K562 (cell line): ENCODE results near the gene ABHD5. TPM values are rescaled to one million over a fixed set of nuclear protein-coding genes. Genes with fewer than 3 reads are reported as not detected.

Experiments used
- BCOR ChIP-seq: fragments of 450-650 bp; IDR thresholded peaks from 2 replicates; pipeline ENCODE4 v1.6.1; 2016
- COPS2 ChIP-seq: fragments of 450-650 bp; conservative IDR thresholded peaks from 2 replicates; pipeline ENCODE4 v1.6.1; 2016; ENCODE audit warnings: mild to moderate bottlenecking, moderate library complexity
- CSDE1 ChIP-seq, 2 experiments: fragments of 450-650 bp; IDR thresholded peaks; 2 replicates each; pipeline ENCODE4 v1.6.1; 2016; ENCODE audit warnings: mild to moderate bottlenecking in 1 of 2
- CXXC5 ChIP-seq: fragments of 250-450 bp; sonication (Bioruptor Pico); IDR thresholded peaks from 2 replicates; pipeline ENCODE4 v1.8.0; 2022; ENCODE audit warnings: inconsistent platforms, mild to moderate bottlenecking, moderate library complexity
- ESRRB ChIP-seq: fragments of 250-450 bp; sonication (Bioruptor Pico); IDR thresholded peaks from 2 replicates; pipeline ENCODE4 v1.5.0; 2020; ENCODE audit warnings: mild to moderate bottlenecking, moderate library complexity, borderline replicate concordance
- FOSL1 ChIP-seq: fragments of 200-800 bp; sonication (Bioruptor generic); conservative IDR thresholded peaks from 2 replicates; pipeline ENCODE4 v1.6.1; 2016; ENCODE audit warnings: missing genetic modification characterization, missing compliant biosample characterization
- FOXA3 ChIP-seq, 2 experiments: fragments of 450-650 bp in 1 of 2; sonication (generic) in 1 of 2; formaldehyde crosslinking; IDR thresholded peaks in 1 of 2; conservative IDR thresholded peaks in 1 of 2; 2 replicates each; pipeline versions ENCODE4 v1.4.0 to v1.8.0; 2020 to 2022; ENCODE audit warnings: mild to moderate bottlenecking in 2 of 2, missing genetic modification reagents in 1 of 2
- FOXK2 ChIP-seq, 2 experiments: fragments of 450-650 bp; IDR thresholded peaks in 1 of 2; conservative IDR thresholded peaks in 1 of 2; 2 replicates each; pipeline ENCODE4 v1.6.1; 2016; ENCODE audit warnings: low read depth in 2 of 2, mild to moderate bottlenecking in 1 of 2
- GTF2A2 ChIP-seq: IDR thresholded peaks from 2 replicates; pipeline ENCODE4 v1.6.1; 2016; ENCODE audit warnings: mild to moderate bottlenecking, missing genetic modification characterization, missing compliant biosample characterization
- HDAC2 ChIP-seq: fragments of 450-650 bp; IDR thresholded peaks from 2 replicates; pipeline ENCODE4 v1.6.1; 2016; ENCODE audit warnings: mild to moderate bottlenecking
- HNRNPH1 ChIP-seq: fragments of 200-400 bp; formaldehyde crosslinking; optimal IDR thresholded peaks from 2 replicates; pipeline ENCODE3; 2017; ENCODE audit warnings: low read depth, mild to moderate bottlenecking, low read length, moderate library complexity
- KDM2B ChIP-seq: fragments of 250-450 bp; sonication (Bioruptor Pico); IDR thresholded peaks from 2 replicates; pipeline ENCODE4 v1.8.0; 2021; ENCODE audit warnings: mild to moderate bottlenecking, moderate library complexity
- MCM7 ChIP-seq, 2 experiments: fragments of 450-650 bp; IDR thresholded peaks; 2 replicates each; pipeline ENCODE4 v1.6.1; 2016 to 2018
- PHB2 ChIP-seq: fragments of 450-650 bp; IDR thresholded peaks from 2 replicates; pipeline ENCODE4 v1.6.1; 2017; ENCODE audit warnings: low read depth
- POLR2B ChIP-seq: fragments of 450-650 bp; IDR thresholded peaks from 2 replicates; pipeline ENCODE4 v1.6.1; 2018; ENCODE audit warnings: low read depth; ENCODE audit not compliant: partially characterized antibody
- RBM34 ChIP-seq: fragments of 200-400 bp; formaldehyde crosslinking; IDR thresholded peaks from 2 replicates; pipeline ENCODE4 v1.6.1; 2018; ENCODE audit warnings: low read length, borderline replicate concordance; ENCODE audit not compliant: insufficient read depth
- RFX5 ChIP-seq: IDR thresholded peaks from 2 replicates; pipeline ENCODE4 v1.6.1; 2011; ENCODE audit warnings: low read depth, mild to moderate bottlenecking, improper control_type of control experiment, low read length
- SMARCE1 ChIP-seq: fragments of 450-650 bp; IDR thresholded peaks from 2 replicates; pipeline ENCODE4 v1.7.1; 2016; ENCODE audit warnings: mild to moderate bottlenecking
- TARDBP ChIP-seq: fragments of 450-650 bp; IDR thresholded peaks from 2 replicates; pipeline ENCODE4 v1.6.1; 2016
- ZNF197 ChIP-seq: fragments of 200-800 bp; sonication (Bioruptor generic); IDR thresholded peaks from 2 replicates; pipeline ENCODE4 v1.6.1; 2016; ENCODE audit warnings: low read depth, missing genetic modification characterization, missing compliant biosample characterization
- ZNF740 ChIP-seq, 3 experiments: fragments of 200-800 bp in 1 of 3; sonication (Bioruptor generic) in 1 of 3; sonication (generic) in 1 of 3; formaldehyde crosslinking in 1 of 3; IDR thresholded peaks; 2 replicates each; pipeline versions ENCODE4 v1.6.1 to v1.8.0; 2016 to 2022; ENCODE audit warnings: mild to moderate bottlenecking in 2 of 3, missing compliant biosample characterization in 2 of 3, missing genetic modification characterization in 2 of 3, missing genetic modification reagents in 1 of 3
- ZZZ3 ChIP-seq: fragments of 450-650 bp; IDR thresholded peaks from 2 replicates; pipeline ENCODE4 v1.6.1; 2016; ENCODE audit warnings: antibody characterized with exemption, mild to moderate bottlenecking, moderate library complexity
- polyA plus RNA-seq, 8 experiments: library from polyadenylated mRNA; depleted of rRNA in 4 of 8; stranded (reverse) in 5 of 8; unstranded in 3 of 8; fragments of >200 nt; fragmentation: Nextera tagmentation in 2 of 8; fragmentation: Illumina TruSeq in 1 of 8; extraction: Ambion mirVana in 2 of 8; extraction: Trizol in 1 of 8; gene quantifications; 2 replicates each; pipeline versions ENCODE4 v1.2.1 to v1.2.3, GENCODE V29; 2011 to 2014; ENCODE audit warnings: inconsistent platforms in 1 of 8, missing spikeins in 1 of 8
- total RNA-seq, 7 experiments: library from RNA; depleted of rRNA in 6 of 7; stranded (reverse); fragments of >200 nt in 6 of 7; fragmentation: Illumina TruSeq in 2 of 7; extraction: Trizol in 2 of 7; gene quantifications; 2 replicates each; pipeline versions ENCODE4 v1.2.1 to v1.2.3, GENCODE V29; 2011 to 2021; ENCODE audit warnings: low replicate concordance in 1 of 7
- TF ChIP-seq, protein P1 (sequence below): IDR thresholded peaks from 3 replicates; pipeline ENCODE4 v1.6.1; 2011; ENCODE audit warnings: borderline replicate concordance, mild to moderate bottlenecking, moderate library complexity; ENCODE audit not compliant: insufficient read length; ENCODE audit errors: extremely low read depth
- TF ChIP-seq, protein P2 (sequence below), 2 experiments: fragments of 200-800 bp in 1 of 2; sonication (Bioruptor generic) in 1 of 2; sonication (generic) in 1 of 2; formaldehyde crosslinking in 1 of 2; IDR thresholded peaks in 1 of 2; conservative IDR thresholded peaks in 1 of 2; 2 replicates each; pipeline versions ENCODE4 v1.5.0 to v1.6.1; 2016 to 2020; ENCODE audit warnings: missing compliant biosample characterization in 1 of 2, missing genetic modification characterization in 1 of 2, missing genetic modification reagents in 1 of 2

ABHD5 gene
- total and polyA plus RNA-seq, 9 of the 15 experiments (the other 6 are each of a cell fraction or from before 2014, with no cell fraction given) = 27.8 to 61.7 (median 39.9) TPM

- no peak for TF ChIP-seq ZNF740 (CRISPR knock-in tag; IDR thresholded peaks at IDR 0.05)
- TF ChIP-seq ZNF740 (tag; IDR thresholded peaks at IDR 0.05) = peak in 1 of 2 experiments; percentile 41; a peak in 1 of 4 replicates
- 0 out of 2 replicates have a peak, but pooled peaks have one; percentile 28 for TF ChIP-seq TARDBP
- TF ChIP-seq KDM2B (CRISPR knock-in tag) = 0 out of 2 replicates have a peak, but pooled peaks have one; percentile 59
- no peak for TF ChIP-seq HNRNPH1
- no peak for TF ChIP-seq ESRRB (CRISPR knock-in tag)
- TF ChIP-seq ZNF197 = no peak; the same call in 1 of the 2 replicates
- TF ChIP-seq FOXK2 (conservative IDR thresholded peaks at IDR 0.05 in 1 of 2, IDR thresholded peaks at IDR 0.05 in 1 of 2; ENCODE audit: low read depth in 2 of 2) = no peak
- TF ChIP-seq PHB2 = peak; percentile 18; the same call in 1 of the 2 replicates
- no peak for TF ChIP-seq GTF2A2 (tag)
- TF ChIP-seq RFX5 = no peak
- TF ChIP-seq SMARCE1 = peak; percentile 82; the same call in 1 of the 2 replicates
- peak; percentile 5 for TF ChIP-seq POLR2B
- TF ChIP-seq RBM34 = no peak
- TF ChIP-seq, protein P1, sequence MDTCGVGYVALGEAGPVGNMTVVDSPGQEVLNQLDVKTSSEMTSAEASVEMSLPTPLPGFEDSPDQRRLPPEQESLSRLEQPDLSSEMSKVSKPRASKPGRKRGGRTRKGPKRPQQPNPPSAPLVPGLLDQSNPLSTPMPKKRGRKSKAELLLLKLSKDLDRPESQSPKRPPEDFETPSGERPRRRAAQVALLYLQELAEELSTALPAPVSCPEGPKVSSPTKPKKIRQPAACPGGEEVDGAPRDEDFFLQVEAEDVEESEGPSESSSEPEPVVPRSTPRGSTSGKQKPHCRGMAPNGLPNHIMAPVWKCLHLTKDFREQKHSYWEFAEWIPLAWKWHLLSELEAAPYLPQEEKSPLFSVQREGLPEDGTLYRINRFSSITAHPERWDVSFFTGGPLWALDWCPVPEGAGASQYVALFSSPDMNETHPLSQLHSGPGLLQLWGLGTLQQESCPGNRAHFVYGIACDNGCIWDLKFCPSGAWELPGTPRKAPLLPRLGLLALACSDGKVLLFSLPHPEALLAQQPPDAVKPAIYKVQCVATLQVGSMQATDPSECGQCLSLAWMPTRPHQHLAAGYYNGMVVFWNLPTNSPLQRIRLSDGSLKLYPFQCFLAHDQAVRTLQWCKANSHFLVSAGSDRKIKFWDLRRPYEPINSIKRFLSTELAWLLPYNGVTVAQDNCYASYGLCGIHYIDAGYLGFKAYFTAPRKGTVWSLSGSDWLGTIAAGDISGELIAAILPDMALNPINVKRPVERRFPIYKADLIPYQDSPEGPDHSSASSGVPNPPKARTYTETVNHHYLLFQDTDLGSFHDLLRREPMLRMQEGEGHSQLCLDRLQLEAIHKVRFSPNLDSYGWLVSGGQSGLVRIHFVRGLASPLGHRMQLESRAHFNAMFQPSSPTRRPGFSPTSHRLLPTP = no peak
- 0 out of 2 replicates have a peak, but pooled peaks have one; percentile 82 for TF ChIP-seq HDAC2
- no peak for TF ChIP-seq FOXA3 (CRISPR knock-in tag; conservative IDR thresholded peaks at IDR 0.05 in 1 of 2, IDR thresholded peaks at IDR 0.05 in 1 of 2)
- no peak for TF ChIP-seq COPS2
- no peak for TF ChIP-seq MCM7 (IDR thresholded peaks at IDR 0.05)
- TF ChIP-seq FOSL1 = peak; percentile 15; the same call in 1 of the 2 replicates
- TF ChIP-seq CSDE1 (IDR thresholded peaks at IDR 0.05) = no peak
- TF ChIP-seq, protein P2, sequence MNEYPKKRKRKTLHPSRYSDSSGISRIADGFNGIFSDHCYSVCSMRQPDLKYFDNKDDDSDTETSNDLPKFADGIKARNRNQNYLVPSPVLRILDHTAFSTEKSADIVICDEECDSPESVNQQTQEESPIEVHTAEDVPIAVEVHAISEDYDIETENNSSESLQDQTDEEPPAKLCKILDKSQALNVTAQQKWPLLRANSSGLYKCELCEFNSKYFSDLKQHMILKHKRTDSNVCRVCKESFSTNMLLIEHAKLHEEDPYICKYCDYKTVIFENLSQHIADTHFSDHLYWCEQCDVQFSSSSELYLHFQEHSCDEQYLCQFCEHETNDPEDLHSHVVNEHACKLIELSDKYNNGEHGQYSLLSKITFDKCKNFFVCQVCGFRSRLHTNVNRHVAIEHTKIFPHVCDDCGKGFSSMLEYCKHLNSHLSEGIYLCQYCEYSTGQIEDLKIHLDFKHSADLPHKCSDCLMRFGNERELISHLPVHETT (CRISPR knock-in tag; conservative IDR thresholded peaks at IDR 0.05 in 1 of 2, IDR thresholded peaks at IDR 0.05 in 1 of 2) = no peak
- 0 out of 2 replicates have a peak, but pooled peaks have one; percentile 36 for TF ChIP-seq BCOR
- TF ChIP-seq CXXC5 (CRISPR knock-in tag) = no peak
- no peak for TF ChIP-seq ZZZ3
Measured at GRCh38 chr3:43689766-43690399, 855 bp upstream of the ABHD5 start (continued).
